Cardiac muscle cell (in vitro differentiated cells and primary cell): Measurements from ENCODE around the gene CIRBP. TPM values are rescaled to one million over a fixed set of nuclear protein-coding genes. Genes with fewer than 3 reads are reported as not detected.

Experiments used
- DNase-seq, 2 donors: peaks; one replicate each; pipeline versions ENCODE4 v3.0.0 to v3.0.0-alpha.2; 2010 to 2017; ENCODE audit warnings: low read depth in 1 of 2, low spot score in 1 of 2
- H3K27ac ChIP-seq: fragments of 200-600 bp; sonication (generic); 2 replicates; pipeline ENCODE4 v1.5.1; 2016
- H3K27me3 ChIP-seq: fragments of 200-600 bp; sonication (generic); 2 replicates; pipeline ENCODE4 v1.6.0; 2016; ENCODE audit warnings: control low read depth
- H3K36me3 ChIP-seq: fragments of 200-600 bp; sonication (generic); 2 replicates; pipeline ENCODE4 v1.5.1; 2016; ENCODE audit warnings: control low read depth
- H3K4me1 ChIP-seq: fragments of 200-600 bp; sonication (generic); 2 replicates; pipeline ENCODE4 v1.8.1; 2017; ENCODE audit warnings: low read depth, mild to moderate bottlenecking, mixed run types
- H3K4me3 ChIP-seq: fragments of 200-600 bp; sonication (generic); 2 replicates; pipeline ENCODE4 v1.5.1; 2016; ENCODE audit warnings: mild to moderate bottlenecking
- H3K9me3 ChIP-seq: fragments of 200-600 bp; sonication (generic); 2 replicates; pipeline ENCODE4 v1.5.1; 2017; ENCODE audit warnings: low read depth, mild to moderate bottlenecking, control low read depth
- polyA plus RNA-seq: library from polyadenylated mRNA; unstranded; fragments of >200 nt; fragmentation: Nextera tagmentation; extraction: Ambion mirVana; gene quantifications from 2 replicates; pipeline ENCODE4 v1.2.1, GENCODE V29; 2016
- total RNA-seq: library from RNA; depleted of rRNA; stranded (reverse); fragments of >200 nt; gene quantifications from 2 replicates; pipeline ENCODE4 v1.2.3, GENCODE V29; 2016
- TF ChIP-seq, protein P1 (sequence below): IDR thresholded peaks from 2 replicates; pipeline ENCODE4 v1.5.1; 2012; ENCODE audit warnings: low read depth, mild to moderate bottlenecking, low read length

The CIRBP gene
- total and polyA plus RNA-seq, 2 experiments from 2014 or later: 716 to 2,236 TPM

DNA sequence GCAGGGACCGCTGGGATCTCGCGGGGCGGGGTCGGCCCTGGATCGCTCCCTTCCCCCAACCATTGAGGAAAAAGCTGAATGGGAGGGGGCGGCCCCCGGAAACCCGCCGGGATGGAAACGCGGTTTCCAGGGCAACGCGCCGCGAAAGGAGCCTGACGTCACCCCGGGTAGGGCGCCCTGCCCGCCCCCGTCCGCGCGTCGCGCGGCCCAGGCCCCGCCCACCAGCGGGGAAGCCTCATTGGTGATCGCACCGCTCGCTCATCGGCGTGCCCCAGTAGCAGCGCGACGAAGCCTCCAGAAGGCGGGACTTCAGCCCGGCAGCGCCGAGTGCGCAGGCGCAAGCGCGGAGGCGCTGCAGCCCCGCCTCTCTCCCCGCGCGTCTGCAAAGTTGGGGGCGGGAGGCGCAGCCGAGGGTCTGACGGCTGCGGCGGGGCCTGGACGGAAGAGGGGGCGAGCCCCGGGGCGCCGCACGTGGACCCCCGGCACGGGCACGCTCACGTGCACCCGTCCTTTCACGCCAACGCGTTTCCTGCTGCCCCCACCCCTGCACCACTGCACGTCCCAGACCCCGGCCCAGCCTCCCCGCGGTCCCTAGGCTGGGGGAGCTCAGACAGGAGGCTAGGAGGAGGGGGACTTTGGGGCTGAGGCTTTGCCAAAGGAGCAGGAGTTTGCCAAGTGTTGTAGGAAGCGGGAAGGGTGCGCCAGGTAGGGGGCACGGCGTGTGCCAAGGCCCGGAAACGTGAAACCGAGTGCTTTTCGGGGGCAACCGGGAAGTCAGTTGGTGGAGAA, 8.2 kb upstream of the CIRBP start:
- Histone ChIP-seq H3K27ac (peak overlapping the region; percentile 52), H3K36me3 (peaks cover 18% of the 10 kb centered on the region), H3K9me3 (no peaks in the 10 kb centered on the region), H3K4me1 (peaks cover 31% of the 10 kb centered on the region), H3K4me3 (peak overlapping the region; percentile 43), H3K27me3 (no peaks in the 10 kb centered on the region)
- TF ChIP-seq, protein P1, sequence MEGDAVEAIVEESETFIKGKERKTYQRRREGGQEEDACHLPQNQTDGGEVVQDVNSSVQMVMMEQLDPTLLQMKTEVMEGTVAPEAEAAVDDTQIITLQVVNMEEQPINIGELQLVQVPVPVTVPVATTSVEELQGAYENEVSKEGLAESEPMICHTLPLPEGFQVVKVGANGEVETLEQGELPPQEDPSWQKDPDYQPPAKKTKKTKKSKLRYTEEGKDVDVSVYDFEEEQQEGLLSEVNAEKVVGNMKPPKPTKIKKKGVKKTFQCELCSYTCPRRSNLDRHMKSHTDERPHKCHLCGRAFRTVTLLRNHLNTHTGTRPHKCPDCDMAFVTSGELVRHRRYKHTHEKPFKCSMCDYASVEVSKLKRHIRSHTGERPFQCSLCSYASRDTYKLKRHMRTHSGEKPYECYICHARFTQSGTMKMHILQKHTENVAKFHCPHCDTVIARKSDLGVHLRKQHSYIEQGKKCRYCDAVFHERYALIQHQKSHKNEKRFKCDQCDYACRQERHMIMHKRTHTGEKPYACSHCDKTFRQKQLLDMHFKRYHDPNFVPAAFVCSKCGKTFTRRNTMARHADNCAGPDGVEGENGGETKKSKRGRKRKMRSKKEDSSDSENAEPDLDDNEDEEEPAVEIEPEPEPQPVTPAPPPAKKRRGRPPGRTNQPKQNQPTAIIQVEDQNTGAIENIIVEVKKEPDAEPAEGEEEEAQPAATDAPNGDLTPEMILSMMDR: no peak
- peak; percentile 98 for DNase-seq

DNA sequence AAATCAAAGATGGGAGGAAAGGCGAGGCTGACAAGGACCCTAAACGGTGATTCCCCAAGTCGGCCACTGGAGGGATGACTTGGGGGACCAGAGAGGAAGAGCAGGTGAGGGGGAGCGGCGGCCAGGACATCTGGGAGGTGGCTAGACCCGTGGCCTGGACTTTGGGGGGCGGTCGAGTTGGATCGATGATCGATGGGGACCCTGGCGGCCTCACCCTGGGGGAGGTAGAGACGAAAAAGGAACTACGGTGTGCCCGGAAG, 7.7 kb upstream of the CIRBP start:
- Histone ChIP-seq H3K4me1 (peaks cover 34% of the 10 kb centered on the region), H3K27ac (peak overlapping the region; percentile 52), H3K4me3 (peak overlapping the region; percentile 43), H3K9me3 (no peaks in the 10 kb centered on the region), H3K36me3 (peaks cover 15% of the 10 kb centered on the region), H3K27me3 (no peaks in the 10 kb centered on the region)
- TF ChIP-seq, protein P1: peak; percentile 10
- no peak for DNase-seq

DNA sequence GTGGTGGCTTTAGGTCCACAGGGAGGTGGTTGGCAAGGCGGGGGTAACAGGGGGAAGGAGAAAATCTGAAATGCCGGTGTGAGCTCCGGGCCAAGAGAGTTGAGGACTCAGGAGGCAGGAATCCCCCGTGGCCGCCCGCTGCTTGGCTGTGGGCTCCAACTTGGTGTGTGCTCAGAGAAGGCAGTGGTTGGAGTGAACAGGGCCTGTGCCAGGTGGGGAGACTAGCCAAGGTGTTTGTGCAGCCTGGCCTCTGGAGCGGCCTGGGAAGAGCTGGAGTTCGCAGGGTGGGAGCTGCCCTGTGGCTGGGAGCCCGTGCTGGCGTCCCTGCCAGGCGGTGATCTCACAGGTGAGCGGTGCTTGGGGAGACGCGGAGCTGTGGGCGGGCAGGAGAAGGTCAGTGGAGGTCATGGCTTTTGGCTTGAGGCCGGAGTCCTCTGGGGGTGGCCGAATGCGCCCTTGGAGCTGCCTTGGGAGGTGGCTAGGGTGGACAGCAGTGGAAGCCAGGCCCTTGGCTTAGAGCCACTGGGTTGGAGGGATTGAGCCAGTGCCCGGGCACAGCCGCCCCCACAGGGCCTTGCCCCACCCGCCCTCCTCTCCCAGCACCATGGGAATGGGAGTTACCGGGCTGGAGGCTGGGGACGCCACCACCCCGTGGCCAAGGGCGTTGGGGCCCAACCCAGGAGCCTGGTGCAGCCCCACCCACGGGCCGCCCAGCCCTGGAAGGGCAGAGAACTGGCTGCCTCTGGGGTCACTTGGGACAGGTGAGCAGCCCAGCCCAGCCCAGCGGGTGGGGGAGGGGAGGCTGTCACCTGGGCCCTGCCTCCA, 7.1 kb upstream of the CIRBP start:
- peak overlapping the region; percentile 43 for H3K4me3 ChIP-seq
- no peaks in the 10 kb centered on the region for H3K27me3 ChIP-seq
- peaks cover 34% of the 10 kb centered on the region for H3K4me1 ChIP-seq
- no peaks in the 10 kb centered on the region for H3K9me3 ChIP-seq
- TF ChIP-seq, protein P1: peak; percentile 1
- peak overlapping the region; percentile 52 for H3K27ac ChIP-seq
- peaks cover 9% of the 10 kb centered on the region for H3K36me3 ChIP-seq
- peak in 1 of 2 donors; percentile 41 for DNase-seq

DNA sequence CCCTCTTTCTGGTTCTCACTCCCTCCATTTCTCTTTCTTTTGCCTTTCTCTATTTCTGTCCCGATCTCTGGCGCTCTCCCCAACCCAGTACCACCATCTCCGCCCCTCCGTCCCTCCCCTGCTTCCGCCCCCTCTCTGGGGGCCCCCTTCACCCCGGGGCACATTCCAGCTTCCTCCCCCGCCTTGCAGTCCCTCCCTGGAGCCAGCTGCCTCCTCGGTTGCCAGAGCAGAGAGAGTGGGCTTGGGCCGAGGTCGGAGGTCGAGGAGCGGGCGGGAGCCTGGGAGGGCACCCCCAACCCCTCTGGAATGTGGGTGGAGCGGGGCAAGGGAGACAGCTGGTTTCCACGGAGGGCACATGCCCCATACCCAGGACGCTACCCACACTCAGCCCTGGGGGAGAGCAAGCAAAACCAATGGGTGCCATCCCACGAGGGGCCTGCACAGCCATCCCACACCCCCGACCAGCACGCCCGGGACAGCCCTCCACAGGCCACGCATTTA, 6.5 kb upstream of the CIRBP start:
- peak overlapping the region; percentile 52 for H3K27ac ChIP-seq
- no peak for DNase-seq
- H3K27me3 ChIP-seq: no peaks in the 10 kb centered on the region
- TF ChIP-seq, protein P1: no peak
- H3K4me3 ChIP-seq: no peak overlapping the region
- peaks cover 5% of the 10 kb centered on the region for H3K36me3 ChIP-seq
- H3K9me3 ChIP-seq: no peaks in the 10 kb centered on the region
- peaks cover 40% of the 10 kb centered on the region for H3K4me1 ChIP-seq

DNA sequence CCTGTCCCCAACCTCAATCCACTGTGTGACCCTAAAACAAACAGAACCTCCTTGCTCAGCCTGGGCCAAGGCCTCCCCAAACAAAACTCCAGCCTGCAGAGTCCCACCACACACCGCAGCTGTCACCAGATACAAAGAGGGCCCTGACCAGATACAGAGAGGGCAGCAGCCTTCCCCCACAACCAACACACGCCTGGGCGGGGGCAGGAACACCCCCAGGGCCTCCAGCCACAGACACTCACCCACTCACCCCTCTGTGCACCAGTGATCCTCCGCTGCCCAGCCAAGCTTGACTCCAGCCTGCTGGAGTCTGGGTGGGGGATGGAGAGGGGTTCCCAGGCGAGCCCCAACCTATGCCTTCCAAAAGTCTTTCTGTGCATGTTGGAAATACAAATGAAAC, 5.9 kb upstream of the CIRBP start:
- Histone ChIP-seq H3K27ac (peak overlapping the region; percentile 52), H3K9me3 (no peaks in the 10 kb centered on the region), H3K27me3 (no peaks in the 10 kb centered on the region), H3K4me3 (no peak overlapping the region), H3K36me3 (peaks cover under 1% of the 10 kb centered on the region), H3K4me1 (peaks cover 46% of the 10 kb centered on the region)
- TF ChIP-seq, protein P1: no peak
- DNase-seq: no peak
